T-helper 22 cell (primary cell): ENCODE results near the gene LEPR.

Experiments used
- DNase-seq: peaks from one replicate; pipeline ENCODE4 v3.0.0-alpha.2; 2020; ENCODE audit warnings: low read depth

Gene LEPR

GRCh38 chr1:65409816-65410326 is 10.6 kb upstream of the LEPR start:
- DNase-seq = no peak

GRCh38 chr1:65412256-65412983 is 8.0 kb upstream of the LEPR start:
- no peak for DNase-seq

DNA sequence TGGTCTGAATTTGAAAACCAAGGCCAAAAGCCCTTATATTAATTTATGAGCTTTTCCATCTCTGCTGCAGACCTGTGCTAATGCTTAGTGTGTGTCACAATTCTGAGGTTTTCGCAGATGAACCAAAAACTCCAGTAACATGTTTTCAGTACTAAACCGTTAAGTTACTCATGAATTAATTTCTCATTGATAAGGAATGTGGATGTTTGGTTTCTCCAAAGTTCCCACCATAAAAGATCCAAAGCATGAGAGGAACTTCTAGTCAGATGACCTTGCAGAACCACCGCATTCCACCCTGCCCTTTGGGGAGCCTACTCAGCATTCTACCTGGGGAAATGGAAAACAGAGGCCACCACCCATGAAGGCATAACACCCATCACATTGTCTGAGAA is 7.5 kb upstream of the LEPR start:
- no peak for DNase-seq

GRCh38 chr1:65414538-65414937 is 5.9 kb upstream of the LEPR start:
- no peak for DNase-seq

DNA sequence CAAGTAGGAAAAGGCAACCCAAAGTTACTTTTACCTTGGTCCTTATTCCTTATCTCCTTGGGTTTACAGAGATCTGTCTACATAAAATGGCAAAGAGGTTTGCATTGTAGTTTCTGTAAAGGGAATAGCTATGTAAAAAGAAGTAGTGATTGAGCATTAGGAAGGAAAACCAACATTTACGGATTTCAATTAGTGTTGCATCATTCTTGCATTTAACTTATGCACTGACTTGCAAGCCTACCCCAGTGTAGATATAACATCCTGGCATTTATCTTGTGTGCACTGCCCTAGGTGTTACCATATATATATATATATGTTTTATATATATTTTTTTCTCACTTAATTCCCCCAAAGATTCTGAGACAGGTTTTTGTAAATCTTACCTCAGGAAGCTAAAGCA is 3.7 kb upstream of the LEPR start:
- DNase-seq = no peak

DNA sequence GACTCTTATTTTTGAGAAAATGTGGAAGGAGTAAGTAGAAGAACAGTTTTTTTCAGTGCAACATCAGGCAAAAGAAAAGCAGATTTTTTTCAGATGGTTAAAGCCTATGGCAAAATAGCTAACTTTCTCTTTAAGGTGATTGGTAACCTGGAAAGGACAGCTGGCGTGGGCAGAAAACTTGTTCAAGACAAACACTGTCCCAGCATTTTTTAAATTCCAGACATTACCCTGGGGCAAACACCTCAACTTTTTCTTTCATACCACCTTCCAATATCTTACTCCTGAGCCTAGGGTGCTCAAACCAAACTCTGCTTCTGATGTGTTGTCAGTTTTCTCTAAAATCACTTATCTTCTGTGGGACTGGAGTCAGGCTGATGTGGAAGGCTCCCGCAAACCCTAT is 2.7 kb upstream of the LEPR start:
- DNase-seq = no peak

- DNase-seq = no peak
Measured at GRCh38 chr1:65418522-65419185, 1.8 kb upstream of the LEPR start.

DNA sequence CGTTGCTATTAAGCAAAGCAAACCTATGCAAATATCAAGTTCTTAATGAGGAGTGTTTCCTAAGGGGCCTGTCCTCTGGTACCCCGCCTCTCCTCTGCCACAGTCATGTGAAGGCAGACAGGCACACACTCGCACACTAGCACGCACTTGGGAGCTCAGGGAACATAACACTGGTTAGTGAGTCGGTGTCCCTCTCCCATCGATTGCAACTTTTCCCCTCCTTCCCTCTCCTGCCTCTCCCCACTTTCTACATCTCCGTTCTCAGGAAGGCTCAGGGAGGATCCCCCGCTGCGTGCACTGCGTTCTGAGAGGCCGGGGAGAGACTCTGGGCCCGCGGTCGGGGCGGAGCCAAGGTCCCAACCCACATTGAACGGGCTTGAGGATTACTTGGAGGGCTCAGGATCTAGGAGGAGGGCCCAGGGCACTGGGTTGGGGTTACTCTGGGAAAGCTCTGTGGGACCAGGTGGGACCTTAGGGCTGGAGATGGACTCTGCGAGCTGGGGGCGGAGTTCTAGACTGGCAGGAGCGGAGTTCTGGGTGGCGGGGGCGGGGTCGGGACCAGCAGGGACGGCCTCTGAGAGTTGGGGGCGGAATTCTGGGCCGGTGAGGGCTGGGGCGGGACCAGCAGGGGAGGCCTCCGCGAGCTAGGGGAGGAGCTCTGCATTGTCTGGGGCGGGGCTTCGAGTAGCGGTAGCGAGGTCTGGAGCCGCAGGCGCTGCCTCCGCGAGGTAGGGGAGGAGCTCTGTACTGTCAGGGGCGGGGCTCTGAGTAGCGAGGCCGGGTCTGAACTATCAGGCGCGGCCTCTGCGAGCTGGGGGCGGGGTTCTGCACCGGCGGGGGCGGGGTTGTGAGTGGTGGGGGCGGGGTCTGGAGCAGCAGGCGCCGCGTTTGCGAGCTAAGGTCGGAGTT is 533 bp upstream of the LEPR start:
- DNase-seq = peak; percentile 97

- no peak for DNase-seq
Measured at GRCh38 chr1:65421351-65422025, 1.0 kb downstream of the LEPR start.

- no peak for DNase-seq
Measured at GRCh38 chr1:65422241-65423203, 2.1 kb downstream of the LEPR start.

DNA sequence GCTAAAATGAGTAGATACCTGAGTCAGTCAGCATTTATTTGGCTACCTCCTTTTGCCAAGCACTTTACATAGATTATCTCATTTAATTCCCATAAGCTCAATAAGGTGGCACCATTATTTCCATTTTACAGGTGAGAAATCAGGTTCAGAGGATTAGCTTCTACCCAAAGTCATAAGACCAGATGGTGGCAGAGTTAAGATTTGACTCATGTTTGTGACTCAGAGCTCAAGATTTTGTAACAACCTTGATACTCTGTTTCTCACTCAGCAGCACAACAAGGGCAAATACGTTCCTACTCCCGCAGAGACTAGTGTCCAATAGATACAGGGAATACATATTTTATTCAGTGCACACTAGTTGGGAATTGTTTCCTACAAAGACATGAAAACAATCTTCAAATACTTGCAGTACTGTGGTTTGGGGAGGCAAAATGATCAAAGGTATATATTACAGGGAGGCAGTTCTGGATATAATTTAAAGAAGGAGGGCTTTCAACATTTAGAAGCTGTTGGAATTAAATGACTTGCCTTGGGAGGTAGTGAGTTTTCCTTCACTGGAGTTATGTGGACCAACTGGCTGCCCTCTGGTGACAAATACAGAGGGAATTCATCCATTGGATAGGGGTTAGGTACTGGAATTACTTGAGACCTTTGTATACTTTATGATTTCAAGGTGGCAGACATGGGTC is 3.6 kb downstream of the LEPR start:
- DNase-seq = no peak

DNA sequence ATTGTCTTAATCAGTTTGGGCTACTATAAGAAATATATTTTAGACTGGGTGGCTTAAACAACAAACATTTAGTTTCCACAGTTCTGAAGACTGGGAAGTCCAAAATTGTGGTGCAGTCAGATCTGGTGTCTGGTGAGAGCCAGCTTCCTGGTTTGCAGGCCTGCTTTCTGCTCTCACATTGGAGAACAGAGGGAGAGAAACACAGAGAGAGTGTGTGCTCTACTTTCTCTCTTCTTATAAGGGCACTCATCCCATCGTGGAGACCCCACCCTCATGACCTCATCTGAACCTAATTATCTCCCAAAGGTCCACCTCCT is 4.1 kb downstream of the LEPR start:
- DNase-seq = no peak

DNA sequence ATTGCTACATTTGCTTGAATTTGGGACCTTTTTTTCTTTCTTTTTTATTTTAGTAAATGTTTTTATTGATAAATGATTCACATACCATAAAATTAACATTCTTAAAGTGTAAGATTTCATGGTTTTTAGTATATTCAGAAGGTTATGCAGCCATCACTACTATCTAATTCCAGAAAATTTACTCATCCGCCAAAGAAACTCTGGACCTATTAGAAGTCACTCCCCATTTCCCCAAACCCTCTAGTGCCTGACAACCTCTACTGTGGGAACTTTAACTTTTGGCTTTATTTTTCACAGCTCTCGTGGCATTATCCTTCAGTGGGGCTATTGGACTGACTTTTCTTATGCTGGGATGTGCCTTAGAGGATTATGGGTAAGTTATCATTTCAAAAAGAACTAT is 4.5 kb downstream of the LEPR start:
- DNase-seq = no peak

- DNase-seq = no peak
Measured at GRCh38 chr1:65425697-65426096, 5.2 kb downstream of the LEPR start.

GRCh38 chr1:65429078-65429477 is 8.6 kb downstream of the LEPR start:
- no peak for DNase-seq

GRCh38 chr1:65429806-65430205 is 9.3 kb downstream of the LEPR start:
- DNase-seq = no peak

DNA sequence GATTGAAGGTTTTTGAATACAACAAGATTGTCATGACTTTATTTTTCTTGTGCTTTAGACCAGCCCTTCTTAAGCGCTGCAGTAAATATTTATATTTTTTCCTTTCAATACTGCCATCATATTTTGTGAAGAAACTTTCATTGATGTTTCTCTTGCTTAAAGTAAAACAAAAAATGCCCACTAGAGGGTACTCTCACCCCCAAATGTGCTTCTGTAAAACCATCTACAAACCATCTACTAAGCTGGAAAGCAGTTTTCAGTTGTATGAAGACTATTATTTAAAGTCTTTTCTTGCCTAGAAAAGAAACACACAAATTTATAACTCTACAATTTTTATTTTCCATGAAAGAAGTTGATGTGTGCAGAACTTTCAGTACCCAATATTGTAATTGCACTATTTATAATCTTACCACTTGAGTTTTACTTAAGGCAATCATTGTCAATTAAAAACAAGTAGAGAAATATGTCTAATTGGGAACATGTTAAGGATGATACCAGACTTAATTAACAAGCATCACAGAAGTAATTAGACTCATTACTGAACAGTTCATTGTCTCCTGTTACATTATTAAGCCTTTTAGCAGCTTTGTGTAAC is 10.7 kb downstream of the LEPR start:
- no peak for DNase-seq

- no peak for DNase-seq
Measured at GRCh38 chr1:65432918-65433317, 12.4 kb downstream of the LEPR start.

- no peak for DNase-seq
Measured at GRCh38 chr1:65434255-65434654, 13.8 kb downstream of the LEPR start.

- DNase-seq = no peak
Measured at GRCh38 chr1:65434760-65435159, 14.3 kb downstream of the LEPR start.
